ENCODE measurements around the gene PACSIN1.
"Not testable (repeated sequence)": the region's sequence is repeated elsewhere in the genome, so short reads cannot be mapped to it uniquely, and the experiment has no call there.

Gene PACSIN1

GRCh38 chr6:34484391-34484790, 18.5 kb downstream of the PACSIN1 start:
- H3K4me3 ChIP-seq (ENCODE audit: low read length), result no peak overlapping the region
- TF ChIP-seq, protein P1, sequence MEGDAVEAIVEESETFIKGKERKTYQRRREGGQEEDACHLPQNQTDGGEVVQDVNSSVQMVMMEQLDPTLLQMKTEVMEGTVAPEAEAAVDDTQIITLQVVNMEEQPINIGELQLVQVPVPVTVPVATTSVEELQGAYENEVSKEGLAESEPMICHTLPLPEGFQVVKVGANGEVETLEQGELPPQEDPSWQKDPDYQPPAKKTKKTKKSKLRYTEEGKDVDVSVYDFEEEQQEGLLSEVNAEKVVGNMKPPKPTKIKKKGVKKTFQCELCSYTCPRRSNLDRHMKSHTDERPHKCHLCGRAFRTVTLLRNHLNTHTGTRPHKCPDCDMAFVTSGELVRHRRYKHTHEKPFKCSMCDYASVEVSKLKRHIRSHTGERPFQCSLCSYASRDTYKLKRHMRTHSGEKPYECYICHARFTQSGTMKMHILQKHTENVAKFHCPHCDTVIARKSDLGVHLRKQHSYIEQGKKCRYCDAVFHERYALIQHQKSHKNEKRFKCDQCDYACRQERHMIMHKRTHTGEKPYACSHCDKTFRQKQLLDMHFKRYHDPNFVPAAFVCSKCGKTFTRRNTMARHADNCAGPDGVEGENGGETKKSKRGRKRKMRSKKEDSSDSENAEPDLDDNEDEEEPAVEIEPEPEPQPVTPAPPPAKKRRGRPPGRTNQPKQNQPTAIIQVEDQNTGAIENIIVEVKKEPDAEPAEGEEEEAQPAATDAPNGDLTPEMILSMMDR (IDR thresholded peaks at IDR 0.05; ENCODE audit: insufficient read depth, low read depth, low read length, missing control alignments), result no peak
- DNase-seq (ENCODE audit: low read depth), result peak; percentile 43

- TF ChIP-seq, protein P1 (IDR thresholded peaks at IDR 0.05; ENCODE audit: insufficient read depth, low read depth, low read length, missing control alignments), result no peak
- no peak overlapping the region for H3K4me3 ChIP-seq (ENCODE audit: low read length)
- peak; percentile 93 for DNase-seq (ENCODE audit: low read depth)
These were observed 19.0 kb downstream of the PACSIN1 start for GRCh38 chr6:34484899-34485298.

DNA sequence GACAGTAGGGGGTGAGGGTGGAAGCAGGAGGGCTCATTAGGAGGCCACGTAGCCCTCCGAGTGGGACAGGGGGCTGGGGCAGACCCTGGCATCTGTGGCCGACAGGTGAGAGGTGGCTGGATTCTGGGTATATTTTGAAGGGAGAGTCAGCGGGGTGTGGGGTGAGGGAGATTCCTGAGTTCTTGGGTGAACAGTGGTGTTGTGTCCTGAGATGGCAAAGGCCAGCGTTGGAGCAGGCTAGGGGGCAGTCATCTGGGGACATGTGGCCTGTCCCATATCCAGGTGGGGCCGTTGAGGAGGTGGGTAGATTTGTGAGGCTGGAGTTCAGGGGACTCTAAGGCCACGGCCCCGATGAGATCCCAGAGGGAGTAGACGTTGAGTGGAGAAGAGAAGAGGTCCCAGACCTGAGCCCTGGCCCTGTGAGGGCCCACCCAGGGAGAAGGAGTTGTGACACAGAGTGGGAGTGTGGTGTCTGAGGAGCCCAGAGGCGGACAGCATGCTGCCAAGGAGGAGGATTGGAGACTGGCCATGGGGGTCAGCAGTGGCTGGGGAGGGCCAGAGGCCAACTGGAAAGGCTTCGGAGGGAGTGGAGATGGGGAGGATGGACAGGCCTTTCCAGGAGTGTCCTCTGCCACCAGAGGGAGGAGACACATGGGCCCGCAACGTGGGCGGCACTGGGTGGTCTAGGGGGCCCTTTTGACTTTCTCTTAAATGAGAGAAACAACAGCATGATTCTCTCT, 19.6 kb downstream of the PACSIN1 start:
- DNase-seq (ENCODE audit: low read depth), result no peak
- TF ChIP-seq, protein P1 (IDR thresholded peaks at IDR 0.05; ENCODE audit: insufficient read depth, low read depth, low read length, missing control alignments), result no peak
- H3K4me3 ChIP-seq (ENCODE audit: low read length), result no peak overlapping the region

- DNase-seq (ENCODE audit: low read depth), result no peak
- TF ChIP-seq, protein P1 (IDR thresholded peaks at IDR 0.05; ENCODE audit: insufficient read depth, low read depth, low read length, missing control alignments), result no peak
- H3K4me3 ChIP-seq (ENCODE audit: low read length), result no peak overlapping the region
These were observed 20.3 kb downstream of the PACSIN1 start for GRCh38 chr6:34486106-34486740.

DNA sequence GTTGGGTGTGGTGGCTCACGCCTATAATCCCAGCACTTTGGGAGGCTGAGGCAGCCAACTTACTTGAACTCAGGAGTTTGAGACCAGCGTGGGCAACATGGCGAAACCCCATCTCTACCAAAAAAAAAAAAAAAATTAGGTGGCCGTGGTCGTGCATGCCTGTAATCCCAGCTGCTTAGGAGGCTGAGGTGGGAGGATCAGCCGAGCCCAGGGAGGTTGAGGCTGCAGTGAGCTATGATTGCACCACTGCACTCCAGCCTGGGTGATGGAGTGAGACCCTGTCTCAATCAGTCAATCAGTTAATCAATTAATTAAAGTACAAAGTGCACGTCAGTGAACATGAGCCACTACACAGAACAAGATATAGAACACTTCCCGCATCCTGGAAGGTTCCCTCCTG, 21.0 kb downstream of the PACSIN1 start:
- not testable (repeated sequence) for DNase-seq (ENCODE audit: low read depth); H3K4me3 ChIP-seq (ENCODE audit: low read length)

GRCh38 chr6:34487536-34487935, 21.7 kb downstream of the PACSIN1 start:
- TF ChIP-seq, protein P1 (IDR thresholded peaks at IDR 0.05; ENCODE audit: insufficient read depth, low read depth, low read length, missing control alignments), result no peak
- no peak for DNase-seq (ENCODE audit: low read depth)
- no peak overlapping the region for H3K4me3 ChIP-seq (ENCODE audit: low read length)

- no peak overlapping the region for H3K4me3 ChIP-seq (ENCODE audit: low read length)
- DNase-seq (ENCODE audit: low read depth), result no peak
These were observed 23.4 kb downstream of the PACSIN1 start for GRCh38 chr6:34489207-34489805.

More at GRCh38 chr6:34489207-34489805, 23.4 kb downstream of the PACSIN1 start:
- TF ChIP-seq, protein P1 (IDR thresholded peaks at IDR 0.05; ENCODE audit: insufficient read depth, low read depth, low read length, missing control alignments), result no peak
